DLD1 (cell line): ENCODE results near the gene FRMD4A.

Experiments used
- in situ Hi-C: cut with HindIII; loops from 2 replicates; pipeline ENCODE4 v1.10.0; 2017; ENCODE audit warnings: low sequenced_read_pairs

The FRMD4A gene

GRCh38 chr10:14296065-14296709, 34.5 kb downstream of the FRMD4A start:
- in situ Hi-C loops = no loop called here

- in situ Hi-C loops = no loop called here
Measured at GRCh38 chr10:14294347-14295059, 36.2 kb downstream of the FRMD4A start.

GRCh38 chr10:14293526-14293925, 37.2 kb downstream of the FRMD4A start:
- in situ Hi-C loops = no loop called here

GRCh38 chr10:14291296-14291695, 39.4 kb downstream of the FRMD4A start:
- in situ Hi-C loops = no loop called here

- in situ Hi-C loops = no loop called here
Measured at GRCh38 chr10:14285941-14286560, 44.7 kb downstream of the FRMD4A start.

- in situ Hi-C loops = no loop called here
Measured at GRCh38 chr10:14282276-14282675, 48.4 kb downstream of the FRMD4A start.

GRCh38 chr10:14278533-14278932, 52.2 kb downstream of the FRMD4A start:
- in situ Hi-C loops = no loop called here

GRCh38 chr10:14276210-14276609, 54.5 kb downstream of the FRMD4A start:
- in situ Hi-C loops = no loop called here

GRCh38 chr10:14271621-14272020, 59.1 kb downstream of the FRMD4A start:
- in situ Hi-C loops = no loop called here

GRCh38 chr10:14270370-14270769, 60.4 kb downstream of the FRMD4A start:
- in situ Hi-C loops = no loop called here

- in situ Hi-C loops = no loop called here
Measured at GRCh38 chr10:14265709-14266108, 65.0 kb downstream of the FRMD4A start.

GRCh38 chr10:14262836-14263425, 67.8 kb downstream of the FRMD4A start:
- in situ Hi-C loops = no loop called here

- in situ Hi-C loops = no loop called here
Measured at GRCh38 chr10:14261336-14261735, 69.4 kb downstream of the FRMD4A start.

GRCh38 chr10:14259696-14260566, 70.8 kb downstream of the FRMD4A start:
- in situ Hi-C loops = no loop called here

- in situ Hi-C loops = no loop called here
Measured at GRCh38 chr10:14254368-14254767, 76.4 kb downstream of the FRMD4A start.

- in situ Hi-C loops = no loop called here
Measured at GRCh38 chr10:14253711-14254110, 77.0 kb downstream of the FRMD4A start.

GRCh38 chr10:14253079-14253478, 77.6 kb downstream of the FRMD4A start:
- in situ Hi-C loops = no loop called here

- in situ Hi-C loops = no loop called here
Measured at GRCh38 chr10:14250496-14251076, 80.1 kb downstream of the FRMD4A start.

- in situ Hi-C loops = no loop called here
Measured at GRCh38 chr10:14247377-14248116, 83.2 kb downstream of the FRMD4A start.

- in situ Hi-C loops = no loop called here
Measured at GRCh38 chr10:14244801-14245211, 85.9 kb downstream of the FRMD4A start.
